ENCODE data around the gene C16orf78.

Gene C16orf78

DNA sequence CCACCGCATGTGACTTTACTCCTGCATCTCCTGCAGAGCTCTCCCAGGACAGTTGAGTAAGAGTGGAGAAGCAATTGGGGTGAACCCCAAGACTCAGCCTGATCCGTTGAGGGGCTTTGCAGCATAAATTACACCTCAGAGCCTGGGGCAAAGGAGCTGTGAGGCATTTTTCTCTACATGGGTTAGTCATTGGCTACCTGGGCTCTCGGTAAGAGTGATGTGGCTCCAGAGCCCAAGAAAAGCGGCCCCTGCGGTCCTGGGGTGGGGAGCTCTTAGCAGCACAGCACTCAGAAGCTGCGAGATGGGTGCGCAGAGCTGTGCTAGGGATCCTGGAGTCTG, 40.4 kb upstream of the C16orf78 start:
- H3K4me3 ChIP-seq (ENCODE audit: control insufficient read depth, low read depth, low read length), result no peak overlapping the region
- TF ChIP-seq, protein P1, sequence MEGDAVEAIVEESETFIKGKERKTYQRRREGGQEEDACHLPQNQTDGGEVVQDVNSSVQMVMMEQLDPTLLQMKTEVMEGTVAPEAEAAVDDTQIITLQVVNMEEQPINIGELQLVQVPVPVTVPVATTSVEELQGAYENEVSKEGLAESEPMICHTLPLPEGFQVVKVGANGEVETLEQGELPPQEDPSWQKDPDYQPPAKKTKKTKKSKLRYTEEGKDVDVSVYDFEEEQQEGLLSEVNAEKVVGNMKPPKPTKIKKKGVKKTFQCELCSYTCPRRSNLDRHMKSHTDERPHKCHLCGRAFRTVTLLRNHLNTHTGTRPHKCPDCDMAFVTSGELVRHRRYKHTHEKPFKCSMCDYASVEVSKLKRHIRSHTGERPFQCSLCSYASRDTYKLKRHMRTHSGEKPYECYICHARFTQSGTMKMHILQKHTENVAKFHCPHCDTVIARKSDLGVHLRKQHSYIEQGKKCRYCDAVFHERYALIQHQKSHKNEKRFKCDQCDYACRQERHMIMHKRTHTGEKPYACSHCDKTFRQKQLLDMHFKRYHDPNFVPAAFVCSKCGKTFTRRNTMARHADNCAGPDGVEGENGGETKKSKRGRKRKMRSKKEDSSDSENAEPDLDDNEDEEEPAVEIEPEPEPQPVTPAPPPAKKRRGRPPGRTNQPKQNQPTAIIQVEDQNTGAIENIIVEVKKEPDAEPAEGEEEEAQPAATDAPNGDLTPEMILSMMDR (conservative IDR thresholded peaks at IDR 0.05; ENCODE audit: control insufficient read depth, insufficient read depth, low read depth, low read length), result no peak
- DNase-seq (ENCODE audit: low read depth), result no peak

DNA sequence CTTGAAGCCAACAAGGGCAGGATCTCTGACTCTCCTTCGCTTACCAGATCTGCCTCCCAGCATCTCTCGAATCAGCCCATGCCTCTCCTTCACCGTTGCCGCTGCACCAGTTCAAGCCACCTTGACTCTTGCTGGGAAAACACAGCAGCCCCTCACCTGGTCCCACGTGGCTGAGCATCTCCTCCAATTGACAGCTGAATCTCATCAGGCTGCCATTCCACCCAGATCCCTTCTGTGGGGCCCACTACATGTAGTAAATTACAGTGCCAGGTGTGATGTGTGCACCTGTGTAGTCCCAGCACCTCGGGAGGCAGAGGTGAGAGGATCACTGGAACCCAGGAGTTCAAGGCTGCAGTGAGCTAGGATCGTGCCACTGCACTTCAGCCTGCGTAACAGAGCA, 37.8 kb upstream of the C16orf78 start:
- DNase-seq (ENCODE audit: low read depth), result no peak
- TF ChIP-seq, protein P1 (conservative IDR thresholded peaks at IDR 0.05; ENCODE audit: control insufficient read depth, insufficient read depth, low read depth, low read length), result no peak
- H3K4me3 ChIP-seq (ENCODE audit: control insufficient read depth, low read depth, low read length), result no peak overlapping the region

DNA sequence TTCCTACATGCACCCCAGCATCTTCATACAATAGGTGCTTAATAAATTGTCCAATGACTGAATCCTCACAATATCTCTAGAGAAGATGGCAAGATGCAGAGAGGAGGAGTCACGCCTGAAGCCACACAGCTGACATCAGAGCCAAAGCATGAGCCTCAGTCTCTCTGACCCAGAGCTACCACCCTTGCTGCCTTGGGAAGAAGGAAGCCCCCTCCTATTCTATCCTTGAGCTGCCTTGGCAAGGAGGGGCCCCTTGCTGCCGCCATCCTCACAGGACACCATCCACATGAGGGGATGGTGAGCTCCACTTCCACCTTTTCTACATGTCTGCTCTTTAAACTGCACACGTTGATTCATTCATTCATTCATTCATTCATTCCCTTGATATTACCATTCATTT, 37.0 kb upstream of the C16orf78 start:
- TF ChIP-seq, protein P1 (conservative IDR thresholded peaks at IDR 0.05; ENCODE audit: control insufficient read depth, insufficient read depth, low read depth, low read length), result no peak
- H3K4me3 ChIP-seq (ENCODE audit: control insufficient read depth, low read depth, low read length), result no peak overlapping the region
- DNase-seq (ENCODE audit: low read depth), result no peak

DNA sequence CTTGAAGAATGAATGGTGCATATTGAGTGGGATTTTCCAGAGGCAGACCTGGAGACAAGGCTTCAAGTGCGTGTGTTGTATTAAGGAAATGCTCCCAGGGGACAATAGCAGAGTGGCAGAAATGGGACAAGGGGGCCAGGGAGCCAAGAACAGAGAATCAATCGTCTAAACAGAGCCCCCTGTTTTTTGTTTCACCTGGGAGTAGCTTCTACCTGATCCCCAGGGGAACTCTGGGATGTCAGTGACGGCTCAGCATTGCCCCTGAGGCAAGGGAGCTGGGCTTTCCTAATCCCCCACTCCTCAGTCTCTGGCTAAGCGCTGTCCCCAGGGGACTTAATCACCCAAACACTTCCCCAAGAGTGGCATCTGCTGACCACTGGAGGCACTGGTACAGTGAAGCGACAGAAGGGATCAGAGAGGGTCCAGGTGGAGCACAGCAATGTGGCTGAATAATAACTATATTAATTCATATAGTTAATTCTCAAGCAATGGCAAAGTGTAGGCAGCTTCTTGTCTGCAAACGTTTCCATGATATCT, 35.7 kb upstream of the C16orf78 start:
- DNase-seq (ENCODE audit: low read depth), result no peak
- TF ChIP-seq, protein P1 (conservative IDR thresholded peaks at IDR 0.05; ENCODE audit: control insufficient read depth, insufficient read depth, low read depth, low read length), result no peak

DNA sequence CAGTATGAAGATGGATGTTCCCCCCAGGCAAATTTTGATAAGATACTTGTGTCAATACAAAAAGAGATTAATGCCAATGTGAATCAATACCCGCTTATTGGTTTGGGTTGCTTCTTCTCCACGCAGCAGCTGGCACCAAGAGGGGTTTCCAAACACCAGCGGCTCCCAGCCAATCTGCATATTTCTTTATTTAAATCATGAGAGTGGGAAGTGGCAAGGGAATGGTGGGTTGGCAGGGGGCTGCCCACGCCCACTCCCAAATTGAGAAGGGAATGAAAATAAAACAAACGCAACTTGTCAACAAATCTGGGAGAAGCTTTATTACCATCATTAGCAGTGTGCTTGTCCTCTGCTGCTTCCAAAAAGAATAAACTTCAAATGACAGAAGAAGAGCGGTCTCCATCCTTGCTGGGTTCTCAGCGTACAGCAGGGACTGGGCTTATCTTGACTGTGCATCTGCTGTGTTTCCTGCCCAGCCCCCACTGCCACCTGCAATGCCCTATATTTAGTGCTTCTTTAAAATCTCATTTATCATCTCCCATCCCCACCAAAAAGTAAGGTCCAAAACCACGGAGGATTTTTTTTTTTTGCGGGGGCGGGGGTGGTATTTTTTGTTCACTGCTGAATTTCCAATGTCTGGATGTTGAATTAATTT, 34.9 kb upstream of the C16orf78 start:
- H3K4me3 ChIP-seq (ENCODE audit: control insufficient read depth, low read depth, low read length), result no peak overlapping the region
- DNase-seq (ENCODE audit: low read depth), result no peak
- TF ChIP-seq, protein P1 (conservative IDR thresholded peaks at IDR 0.05; ENCODE audit: control insufficient read depth, insufficient read depth, low read depth, low read length), result no peak

More for the DNA sequence above, 35.7 kb upstream of the C16orf78 start:
- no peak overlapping the region for H3K4me3 ChIP-seq (ENCODE audit: control insufficient read depth, low read depth, low read length)

DNA sequence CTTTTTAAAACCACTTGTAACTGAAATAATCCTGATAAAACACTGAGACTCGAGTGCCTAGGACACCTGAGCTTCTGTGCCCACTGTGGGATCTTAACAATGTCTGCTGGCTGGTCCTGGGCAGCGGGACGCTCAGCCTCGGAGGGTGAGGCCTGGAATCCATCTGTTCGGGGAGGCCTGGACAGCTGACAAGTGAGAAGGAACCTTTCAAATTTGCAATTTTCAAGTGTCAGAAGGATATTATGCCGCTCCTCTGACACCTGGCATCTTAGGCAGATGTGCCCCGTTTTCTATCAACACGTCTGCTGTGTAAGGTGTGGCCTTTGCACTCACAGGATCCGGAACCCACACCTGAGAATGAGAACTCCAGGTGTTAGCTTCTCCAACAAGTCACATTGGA, 33.1 kb upstream of the C16orf78 start:
- H3K4me3 ChIP-seq (ENCODE audit: control insufficient read depth, low read depth, low read length), result no peak overlapping the region
- no peak for DNase-seq (ENCODE audit: low read depth)
- TF ChIP-seq, protein P1 (conservative IDR thresholded peaks at IDR 0.05; ENCODE audit: control insufficient read depth, insufficient read depth, low read depth, low read length), result no peak
